Measurements from ENCODE around the gene MANBA.

MANBA gene

DNA sequence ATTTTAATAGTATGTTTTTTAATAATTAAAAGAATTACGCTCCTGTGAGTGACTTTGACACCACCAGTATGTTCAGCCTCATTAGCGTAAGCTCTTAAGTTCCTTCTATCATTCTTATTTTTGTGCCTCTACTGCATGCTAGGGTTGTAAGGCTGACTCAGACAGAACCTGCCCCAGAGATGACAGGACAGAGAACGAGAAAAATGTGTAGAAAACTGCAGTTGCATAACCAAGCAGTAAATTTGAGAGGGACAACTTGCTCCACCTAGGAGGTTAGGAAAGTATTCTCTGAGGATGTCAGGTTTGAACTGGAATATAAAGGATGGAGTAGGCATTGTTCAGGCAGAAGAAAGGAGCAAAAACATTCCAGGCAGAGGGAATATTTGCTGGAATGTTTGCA is 160.9 kb downstream of the MANBA start:
- no peaks in the 10 kb centered on the region for H3K9me3 Mint-ChIP-seq
- DNase-seq, result no peak
- H3K4me3 Mint-ChIP-seq, result no peak overlapping the region
- H3K4me1 Mint-ChIP-seq, result peaks cover 73% of the 10 kb centered on the region
- peaks cover 84% of the 10 kb centered on the region for H3K36me3 Mint-ChIP-seq (ENCODE audit: low read depth)
- no peaks in the 10 kb centered on the region for H3K27me3 Mint-ChIP-seq
- H3K27ac Mint-ChIP-seq, result peak overlapping the region; percentile 97
- ATAC-seq, result no peak

DNA sequence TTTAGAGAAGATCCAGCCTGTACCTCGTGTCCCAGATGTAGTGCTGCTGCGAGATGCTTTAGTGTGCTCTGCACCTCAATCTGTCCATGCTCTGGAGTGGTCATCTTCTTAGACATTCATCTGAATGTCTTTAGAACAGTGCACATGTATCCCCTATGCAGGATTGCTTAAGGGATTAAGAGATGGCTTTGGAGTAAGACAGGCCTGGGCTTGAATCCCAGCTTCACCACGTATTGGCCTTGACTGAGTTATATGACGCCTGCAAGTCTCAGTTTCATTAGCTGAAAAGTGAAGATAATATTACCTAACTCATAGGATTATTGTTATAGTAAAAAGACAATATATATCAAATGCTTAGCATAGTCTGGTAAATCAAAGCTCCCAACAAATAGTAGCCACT is 161.3 kb downstream of the MANBA start:
- no peaks in the 10 kb centered on the region for H3K27me3 Mint-ChIP-seq
- H3K9me3 Mint-ChIP-seq, result no peaks in the 10 kb centered on the region
- peak overlapping the region; percentile 97 for H3K27ac Mint-ChIP-seq
- peaks cover 75% of the 10 kb centered on the region for H3K4me1 Mint-ChIP-seq
- no peak for DNase-seq
- peak; percentile 4 for ATAC-seq
- peak overlapping the region; percentile 64 for H3K4me3 Mint-ChIP-seq
- H3K36me3 Mint-ChIP-seq (ENCODE audit: low read depth), result peaks cover 84% of the 10 kb centered on the region

DNA sequence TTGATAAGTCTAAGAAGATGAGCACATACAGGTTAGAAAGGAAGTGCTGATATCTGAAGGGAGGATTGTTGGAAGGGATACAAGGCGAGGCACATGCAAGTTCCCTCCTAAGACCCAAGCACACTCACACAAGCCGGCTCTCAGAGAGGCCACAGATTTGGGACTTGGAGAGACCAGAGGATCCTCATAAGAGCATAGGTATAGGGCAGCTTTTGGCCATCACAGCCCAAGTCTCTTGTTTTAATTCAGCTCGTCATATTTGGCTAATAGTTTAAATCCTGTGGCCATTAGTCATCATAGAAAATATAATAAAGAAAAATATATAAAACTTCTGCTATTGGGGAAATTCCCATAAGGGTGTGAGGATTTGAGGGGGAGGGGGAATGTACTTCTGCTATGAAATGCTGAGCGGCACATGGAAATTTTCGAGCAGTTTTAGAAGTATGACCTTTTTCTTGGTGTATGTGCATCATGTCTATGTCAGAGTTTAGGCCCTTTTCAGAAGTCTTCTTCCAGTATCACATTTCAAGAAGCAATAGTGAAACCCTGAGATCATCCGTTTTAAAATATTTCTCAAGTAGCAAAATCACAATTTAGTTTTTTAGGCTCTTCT is 161.9 kb downstream of the MANBA start:
- Mint-ChIP-seq H3K27me3 (no peaks in the 10 kb centered on the region), H3K4me3 (peak overlapping the region; percentile 64), H3K9me3 (no peaks in the 10 kb centered on the region), H3K27ac (peak overlapping the region; percentile 97), H3K36me3 (ENCODE audit: low read depth) (peaks cover 87% of the 10 kb centered on the region), H3K4me1 (peaks cover 78% of the 10 kb centered on the region)
- ATAC-seq, result peak; percentile 72
- DNase-seq, result no peak

DNA sequence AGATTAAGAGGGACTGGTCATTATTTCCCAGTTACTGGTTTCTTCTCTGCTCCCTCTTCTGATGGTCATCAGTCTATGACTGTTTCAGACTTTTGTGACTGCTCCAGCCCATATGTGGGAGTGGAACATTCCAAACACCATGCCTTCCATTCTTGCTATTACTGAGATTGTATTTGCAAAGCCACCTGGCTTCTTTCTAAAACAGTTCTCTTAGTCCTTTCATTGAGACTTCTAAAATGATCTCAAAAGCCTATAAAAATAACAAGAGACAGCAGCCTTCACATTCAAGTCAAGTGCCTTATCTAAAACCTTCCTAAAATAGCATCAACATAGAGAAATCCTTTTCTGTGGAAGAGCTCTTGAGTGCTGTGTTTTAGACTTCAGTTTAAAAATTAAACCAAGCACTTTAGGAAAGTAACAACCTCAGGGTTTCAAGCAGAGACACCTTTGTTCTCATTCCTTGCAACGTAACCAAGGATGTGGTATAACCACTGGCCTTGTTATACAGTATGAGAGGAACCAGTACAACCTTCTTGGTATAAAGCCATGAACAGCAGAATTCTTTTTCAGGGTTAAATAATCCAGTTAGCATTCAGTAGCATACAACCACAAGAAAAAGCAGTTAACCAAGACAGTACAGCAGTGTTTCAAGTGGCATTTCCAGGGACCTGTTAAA is 162.5 kb downstream of the MANBA start:
- DNase-seq (no peak), ATAC-seq (peak; percentile 76)
- Mint-ChIP-seq H3K36me3 (ENCODE audit: low read depth) (peaks cover 84% of the 10 kb centered on the region), H3K4me3 (peak overlapping the region; percentile 25), H3K4me1 (peaks cover 77% of the 10 kb centered on the region), H3K27ac (peak overlapping the region; percentile 97), H3K27me3 (no peaks in the 10 kb centered on the region), H3K9me3 (no peaks in the 10 kb centered on the region)

DNA sequence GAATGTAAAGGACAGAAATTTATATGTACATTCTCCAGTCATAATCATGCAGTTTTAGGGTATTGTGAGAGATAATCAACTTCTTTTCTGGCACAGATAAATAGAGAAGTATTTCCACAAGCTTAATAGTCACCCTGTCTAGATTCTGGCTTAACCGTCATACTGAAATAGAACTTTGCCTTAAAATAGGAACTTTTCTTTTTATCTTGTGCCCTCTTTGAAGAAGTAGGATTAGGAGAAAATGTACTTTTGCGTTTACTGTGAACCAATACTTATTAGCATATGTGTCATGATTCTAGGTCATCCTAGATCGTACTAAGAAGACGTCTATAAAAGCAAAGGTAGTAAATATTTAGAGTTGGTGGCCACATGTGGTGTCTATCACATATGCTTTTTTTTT is 164.2 kb downstream of the MANBA start:
- peaks cover 91% of the 10 kb centered on the region for H3K4me1 Mint-ChIP-seq
- H3K27ac Mint-ChIP-seq, result peak overlapping the region; percentile 63
- DNase-seq (no peak), ATAC-seq (no peak)
- H3K9me3 Mint-ChIP-seq, result no peaks in the 10 kb centered on the region
- no peak overlapping the region for H3K4me3 Mint-ChIP-seq
- H3K27me3 Mint-ChIP-seq, result no peaks in the 10 kb centered on the region
- peaks cover 90% of the 10 kb centered on the region for H3K36me3 Mint-ChIP-seq (ENCODE audit: low read depth)

DNA sequence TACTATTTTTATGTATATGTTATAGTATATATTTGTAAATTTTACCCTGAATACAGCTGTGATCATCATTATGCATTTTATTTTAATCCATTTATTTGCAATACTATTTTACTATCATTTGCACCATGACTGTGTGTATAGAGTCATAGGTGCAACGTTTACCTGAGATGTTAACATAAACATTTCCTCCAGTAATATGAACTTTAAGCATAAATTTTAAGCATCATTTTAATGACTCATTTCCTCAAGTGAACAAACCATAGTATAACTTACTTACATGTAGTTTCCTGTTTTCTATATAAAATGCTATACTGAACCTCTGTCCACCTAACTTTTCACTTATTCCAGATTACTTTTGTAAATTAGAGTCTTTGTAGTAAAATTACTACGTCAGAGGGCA is 166.8 kb downstream of the MANBA start:
- peaks cover 95% of the 10 kb centered on the region for H3K4me1 Mint-ChIP-seq
- no peaks in the 10 kb centered on the region for H3K27me3 Mint-ChIP-seq
- DNase-seq, result no peak
- H3K9me3 Mint-ChIP-seq, result no peaks in the 10 kb centered on the region
- peak overlapping the region; percentile 83 for H3K27ac Mint-ChIP-seq
- peak overlapping the region; percentile 7 for H3K4me3 Mint-ChIP-seq
- peaks cover 91% of the 10 kb centered on the region for H3K36me3 Mint-ChIP-seq (ENCODE audit: low read depth)
- ATAC-seq, result no peak

DNA sequence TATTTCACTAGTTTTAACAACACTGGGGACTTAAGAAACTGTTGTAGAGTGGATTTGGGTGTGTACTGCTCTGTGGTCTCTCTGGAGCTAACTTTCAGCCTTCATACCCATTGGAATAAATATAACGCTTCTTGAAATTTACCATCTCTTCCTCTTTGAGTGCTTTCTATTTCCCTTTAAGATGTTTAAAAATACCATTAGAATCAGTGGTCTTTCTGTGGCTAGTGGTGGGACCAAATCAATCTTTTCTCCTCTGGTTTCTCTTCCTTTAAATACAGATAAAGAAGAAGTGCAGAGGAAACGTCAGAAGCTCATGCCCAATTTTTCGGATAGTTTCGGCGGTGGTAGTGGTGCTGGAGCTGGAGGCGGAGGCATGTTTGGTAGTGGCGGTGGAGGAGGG is 167.6 kb downstream of the MANBA start:
- DNase-seq (no peak), ATAC-seq (no peak)
- Mint-ChIP-seq H3K27ac (peak overlapping the region; percentile 72), H3K4me1 (peaks cover 94% of the 10 kb centered on the region), H3K9me3 (no peaks in the 10 kb centered on the region), H3K36me3 (ENCODE audit: low read depth) (peaks cover 91% of the 10 kb centered on the region), H3K27me3 (no peaks in the 10 kb centered on the region), H3K4me3 (no peak overlapping the region)

DNA sequence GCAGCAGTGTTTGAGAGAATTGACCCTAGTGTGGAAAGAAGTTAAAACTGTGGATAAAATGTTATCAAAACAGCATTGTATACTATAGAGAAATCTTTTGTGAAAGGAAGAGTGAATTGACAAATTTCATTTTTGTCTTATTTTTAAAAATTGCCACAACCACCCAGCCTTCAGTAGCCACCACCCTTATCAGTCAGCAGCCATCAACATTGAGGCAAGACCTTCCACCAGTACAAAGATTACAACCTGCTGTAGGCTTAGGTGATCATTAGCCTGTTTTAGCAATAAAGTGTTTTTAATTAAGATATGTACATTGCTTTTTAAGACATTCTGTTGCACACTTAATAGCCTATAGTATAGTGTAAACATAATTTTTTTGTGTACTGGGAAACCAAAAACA is 168.5 kb downstream of the MANBA start:
- no peak overlapping the region for H3K4me3 Mint-ChIP-seq

DNA sequence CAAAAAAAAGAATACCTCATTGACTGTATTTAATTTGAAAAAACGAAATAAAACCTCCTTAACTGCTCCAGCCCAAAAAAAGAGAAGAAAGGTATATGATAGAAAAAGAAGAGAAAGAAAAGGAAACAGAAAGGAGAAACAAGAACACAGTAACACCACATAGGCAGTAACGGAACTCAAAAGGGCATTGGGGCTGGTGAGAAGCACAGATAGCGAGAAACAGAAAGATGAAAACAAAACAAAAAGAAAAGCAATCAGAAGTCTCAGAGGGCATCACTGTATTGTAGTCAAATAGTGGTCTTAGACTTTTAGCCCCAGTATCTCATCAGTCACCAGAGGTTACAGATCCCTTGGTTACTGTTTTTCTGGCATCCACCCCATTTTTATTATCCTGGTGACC is 171.0 kb downstream of the MANBA start:
- DNase-seq (no peak), ATAC-seq (no peak)
- Mint-ChIP-seq H3K27me3 (no peaks in the 10 kb centered on the region), H3K4me3 (peak overlapping the region; percentile 32), H3K4me1 (peaks cover 97% of the 10 kb centered on the region), H3K27ac (peak overlapping the region; percentile 81), H3K9me3 (no peaks in the 10 kb centered on the region), H3K36me3 (ENCODE audit: low read depth) (peaks cover 91% of the 10 kb centered on the region)

More for the DNA sequence above, 168.5 kb downstream of the MANBA start:
- H3K27ac Mint-ChIP-seq, result peak overlapping the region; percentile 72
- DNase-seq (no peak), ATAC-seq (no peak)
- H3K27me3 Mint-ChIP-seq, result no peaks in the 10 kb centered on the region
- H3K36me3 Mint-ChIP-seq (ENCODE audit: low read depth), result peaks cover 91% of the 10 kb centered on the region
- peaks cover 94% of the 10 kb centered on the region for H3K4me1 Mint-ChIP-seq
- no peaks in the 10 kb centered on the region for H3K9me3 Mint-ChIP-seq

DNA sequence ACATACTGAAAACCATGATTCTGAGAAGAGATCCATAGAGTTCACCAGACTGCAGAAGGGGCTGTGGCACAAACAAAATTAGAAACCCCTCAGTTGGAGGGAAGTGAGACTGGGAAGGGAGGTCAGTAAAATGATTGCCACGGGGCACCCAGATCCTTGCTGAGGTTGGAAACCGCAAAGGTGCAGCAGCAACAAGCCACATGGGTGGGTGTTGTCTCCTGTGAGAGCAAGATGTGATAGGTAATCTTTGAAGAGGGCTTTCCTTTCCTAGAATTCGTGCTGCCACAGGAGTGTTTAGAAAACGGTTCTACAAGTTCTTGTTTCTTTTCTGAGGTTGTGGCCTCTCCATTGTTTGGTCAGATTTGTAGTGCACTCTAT is 174.1 kb downstream of the MANBA start:
- Mint-ChIP-seq H3K9me3 (no peaks in the 10 kb centered on the region), H3K27me3 (no peaks in the 10 kb centered on the region), H3K36me3 (ENCODE audit: low read depth) (peaks cover 92% of the 10 kb centered on the region), H3K4me3 (peak overlapping the region; percentile 7), H3K4me1 (peaks cover 85% of the 10 kb centered on the region), H3K27ac (peak overlapping the region; percentile 84)
- ATAC-seq (peak; percentile 56), DNase-seq (peak; percentile 25)

DNA sequence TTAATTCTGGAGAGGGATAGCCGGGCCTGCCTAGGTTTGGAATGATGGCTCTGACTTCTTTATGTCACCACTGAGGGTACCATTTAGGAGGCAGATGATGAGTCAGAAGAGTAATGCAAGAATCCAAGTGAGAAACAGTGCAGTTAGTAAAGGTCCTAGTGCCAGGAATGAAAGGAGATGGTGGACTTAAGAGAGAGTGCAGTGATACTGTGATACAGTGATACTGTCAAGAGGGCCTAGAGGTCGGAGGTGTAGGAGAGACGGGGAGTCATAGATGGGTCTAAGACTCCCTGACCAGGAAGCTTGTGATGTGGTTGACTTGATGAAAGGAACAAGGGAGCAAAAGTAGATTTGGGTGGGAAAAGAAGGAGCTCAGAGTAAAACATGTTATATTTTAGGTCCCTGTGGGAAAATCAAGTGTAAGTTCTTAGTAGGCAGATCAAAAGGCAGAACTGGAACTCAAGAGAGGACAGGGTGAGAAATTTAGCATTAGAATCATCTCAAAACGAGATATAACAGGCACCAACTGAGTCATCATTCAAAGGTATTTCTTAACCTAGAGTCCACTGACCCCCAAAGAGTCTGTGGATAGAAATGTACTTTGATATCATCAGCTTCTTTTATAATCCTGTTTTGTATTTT is 174.6 kb downstream of the MANBA start:
- H3K9me3 Mint-ChIP-seq, result no peaks in the 10 kb centered on the region
- H3K4me3 Mint-ChIP-seq, result peak overlapping the region; percentile 28
- H3K27ac Mint-ChIP-seq, result peak overlapping the region; percentile 84
- no peaks in the 10 kb centered on the region for H3K27me3 Mint-ChIP-seq
- H3K4me1 Mint-ChIP-seq, result peaks cover 81% of the 10 kb centered on the region
- DNase-seq (no peak), ATAC-seq (peak; percentile 69)
- peaks cover 91% of the 10 kb centered on the region for H3K36me3 Mint-ChIP-seq (ENCODE audit: low read depth)

DNA sequence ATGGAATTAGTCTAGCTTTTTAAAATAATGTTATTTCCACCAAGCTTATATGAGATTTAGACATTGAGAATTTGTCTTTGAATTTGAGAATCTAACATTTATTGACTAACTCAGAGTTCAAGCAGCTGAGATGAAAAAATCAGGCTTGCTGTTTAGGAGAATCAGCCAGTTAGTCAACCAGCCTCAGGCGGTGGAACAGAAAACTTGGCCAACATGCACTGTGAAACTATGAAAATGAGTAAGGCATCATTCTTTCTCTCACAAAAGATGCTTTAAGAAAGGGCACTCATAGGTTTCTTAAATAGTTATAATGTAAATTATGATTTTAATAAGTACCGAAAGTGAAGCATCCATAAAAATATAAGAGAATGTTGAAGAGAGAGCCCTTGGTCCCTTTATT is 175.4 kb downstream of the MANBA start:
- no peaks in the 10 kb centered on the region for H3K27me3 Mint-ChIP-seq
- peak overlapping the region; percentile 28 for H3K4me3 Mint-ChIP-seq
- peaks cover 86% of the 10 kb centered on the region for H3K36me3 Mint-ChIP-seq (ENCODE audit: low read depth)
- DNase-seq (no peak), ATAC-seq (peak; percentile 34)
- peaks cover 77% of the 10 kb centered on the region for H3K4me1 Mint-ChIP-seq
- H3K9me3 Mint-ChIP-seq, result no peaks in the 10 kb centered on the region
- H3K27ac Mint-ChIP-seq, result peak overlapping the region; percentile 84

DNA sequence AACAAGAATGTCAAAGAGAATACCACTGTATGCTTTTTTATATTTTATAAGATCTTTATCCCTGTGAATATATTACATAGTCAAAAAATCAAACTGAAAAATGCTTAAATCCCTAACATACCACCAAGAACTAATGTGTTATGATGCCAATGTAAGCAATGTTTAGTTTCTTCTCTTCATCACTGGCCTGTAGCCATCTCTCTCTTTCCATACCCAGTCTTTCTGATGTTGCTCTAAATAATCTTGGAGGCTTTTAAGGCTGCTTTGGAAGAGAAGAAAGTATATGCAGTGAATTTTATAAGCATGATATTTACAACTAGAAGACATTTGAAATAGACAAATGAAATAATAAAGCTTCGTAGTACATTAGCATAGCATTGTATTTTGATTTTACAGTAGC is 176.7 kb downstream of the MANBA start:
- no peak for ATAC-seq
- Mint-ChIP-seq H3K4me3 (no peak overlapping the region), H3K36me3 (ENCODE audit: low read depth) (peaks cover 84% of the 10 kb centered on the region), H3K9me3 (no peaks in the 10 kb centered on the region), H3K4me1 (peaks cover 76% of the 10 kb centered on the region), H3K27me3 (no peaks in the 10 kb centered on the region), H3K27ac (peak overlapping the region; percentile 68)
- DNase-seq, result no peak

Measured in activated naive CD8-positive, alpha-beta T cell treated with anti-CD3 and anti-CD28 coated beads, Interleukin-2, amount 50 U/mL, for 24 hours (primary cell).